Peyer's patch (tissue), 4 donors: Measurements from ENCODE around the gene SGF29. TPM values are rescaled to one million over a fixed set of nuclear protein-coding genes. Genes with fewer than 3 reads are reported as not detected.
"Not testable (repeated sequence)": the region's sequence is repeated elsewhere in the genome, so short reads cannot be mapped to it uniquely, and the experiment has no call there.

Experiments
- DNase-seq, 3 donors: peaks; one replicate each; pipeline ENCODE4 v3.0.0-alpha.2; 2017 to 2019
- H3K27ac ChIP-seq, 4 donors: fragments of 200-600 bp; sonication (generic); one replicate each; pipeline ENCODE4 v1.5.1; 2016 to 2019
- H3K27me3 ChIP-seq, 2 donors: fragments of 200-600 bp; sonication (generic); one replicate each; pipeline ENCODE4 v1.5.1; 2019
- H3K36me3 ChIP-seq, 3 donors: fragments of 200-600 bp; sonication (generic); one replicate each; pipeline ENCODE4 v1.5.1; 2016 to 2019
- H3K4me1 ChIP-seq, 4 donors: fragments of 200-600 bp; sonication (generic); one replicate each; pipeline ENCODE4 v1.5.1; 2016 to 2019
- H3K4me3 ChIP-seq, 4 donors: fragments of 200-600 bp; sonication (generic); 1 replicate in 3 of 4; 2 replicates in 1 of 4; pipeline ENCODE4 v1.5.1; 2016 to 2019; ENCODE audit warnings: mild to moderate bottlenecking in 1 of 4
- H3K9me3 ChIP-seq, 4 donors: fragments of 200-600 bp; sonication (generic); one replicate each; pipeline ENCODE4 v1.5.1; 2016 to 2019; ENCODE audit warnings: mild to moderate bottlenecking in 1 of 4
- POLR2A ChIP-seq, 2 donors: fragments of 450-650 bp; IDR thresholded peaks; one replicate each; pipeline ENCODE4 v1.5.1; 2017; ENCODE audit warnings: antibody characterized with exemption in 2 of 2, mild to moderate bottlenecking in 2 of 2, moderate library complexity in 2 of 2
- total RNA-seq, 4 donors: library from RNA; depleted of rRNA; stranded (reverse); fragments of >200 nt; gene quantifications; one replicate each; pipeline ENCODE4 v1.1.0, GENCODE V29; 2016
- TF ChIP-seq, protein P1 (sequence below), 6 experiments: fragments of 450-650 bp in 4 of 6; fragments of 200-600 bp in 2 of 6; sonication (generic) in 1 of 6; IDR thresholded peaks; one replicate each; pipeline ENCODE4 v1.5.1; 2017 to 2019; ENCODE audit warnings: antibody characterized with exemption in 6 of 6, mild to moderate bottlenecking in 3 of 6, moderate library complexity in 1 of 6

Gene SGF29
- total RNA-seq, 4 donors from 2014 or later = 27.3 to 117 (median 45.6) TPM

DNA sequence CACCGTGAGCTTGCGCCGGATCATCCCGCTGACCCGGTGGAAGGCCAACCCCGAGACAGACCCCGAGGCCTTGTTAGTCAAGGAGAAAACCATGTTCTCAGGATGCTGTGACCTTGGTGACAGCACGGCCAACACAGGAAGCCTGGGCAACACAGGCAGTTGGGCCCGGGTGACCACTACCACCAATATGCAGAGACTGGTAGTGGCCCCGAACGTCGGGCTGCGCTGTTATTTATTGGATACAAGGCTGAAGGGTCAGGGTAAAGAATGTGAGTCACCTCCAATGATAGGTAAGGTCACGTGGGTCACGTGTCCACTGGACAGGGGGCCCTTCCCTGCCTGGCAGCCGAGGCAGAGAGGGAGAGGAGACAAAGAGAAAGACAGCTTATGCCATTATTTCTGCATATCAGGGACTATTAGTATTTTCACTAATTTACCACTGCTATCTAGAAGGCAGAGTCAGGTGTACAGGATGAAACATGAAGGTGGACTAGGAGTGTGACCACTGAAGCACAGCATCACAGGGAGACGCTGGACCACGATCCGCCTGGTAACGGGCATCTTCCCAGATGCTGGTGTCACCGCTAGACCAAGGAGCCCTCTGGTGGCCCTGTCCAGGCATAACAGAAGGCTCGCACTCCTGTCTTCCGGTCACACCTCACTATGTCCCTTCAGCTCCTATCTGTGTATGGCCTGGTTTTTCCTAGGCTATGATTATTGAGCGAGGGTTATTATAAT is 61.9 kb downstream of the SGF29 start:
- TF ChIP-seq, protein P1, sequence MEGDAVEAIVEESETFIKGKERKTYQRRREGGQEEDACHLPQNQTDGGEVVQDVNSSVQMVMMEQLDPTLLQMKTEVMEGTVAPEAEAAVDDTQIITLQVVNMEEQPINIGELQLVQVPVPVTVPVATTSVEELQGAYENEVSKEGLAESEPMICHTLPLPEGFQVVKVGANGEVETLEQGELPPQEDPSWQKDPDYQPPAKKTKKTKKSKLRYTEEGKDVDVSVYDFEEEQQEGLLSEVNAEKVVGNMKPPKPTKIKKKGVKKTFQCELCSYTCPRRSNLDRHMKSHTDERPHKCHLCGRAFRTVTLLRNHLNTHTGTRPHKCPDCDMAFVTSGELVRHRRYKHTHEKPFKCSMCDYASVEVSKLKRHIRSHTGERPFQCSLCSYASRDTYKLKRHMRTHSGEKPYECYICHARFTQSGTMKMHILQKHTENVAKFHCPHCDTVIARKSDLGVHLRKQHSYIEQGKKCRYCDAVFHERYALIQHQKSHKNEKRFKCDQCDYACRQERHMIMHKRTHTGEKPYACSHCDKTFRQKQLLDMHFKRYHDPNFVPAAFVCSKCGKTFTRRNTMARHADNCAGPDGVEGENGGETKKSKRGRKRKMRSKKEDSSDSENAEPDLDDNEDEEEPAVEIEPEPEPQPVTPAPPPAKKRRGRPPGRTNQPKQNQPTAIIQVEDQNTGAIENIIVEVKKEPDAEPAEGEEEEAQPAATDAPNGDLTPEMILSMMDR (IDR thresholded peaks at IDR 0.05) = peak; percentile 29 to 85 (median 72)
- H3K4me3 ChIP-seq, H3K36me3 ChIP-seq, H3K27me3 ChIP-seq, H3K4me1 ChIP-seq, H3K27ac ChIP-seq, H3K9me3 ChIP-seq: not testable (repeated sequence)
- DNase-seq = peak in 2 of 3 donors; percentile 67 to 85

DNA sequence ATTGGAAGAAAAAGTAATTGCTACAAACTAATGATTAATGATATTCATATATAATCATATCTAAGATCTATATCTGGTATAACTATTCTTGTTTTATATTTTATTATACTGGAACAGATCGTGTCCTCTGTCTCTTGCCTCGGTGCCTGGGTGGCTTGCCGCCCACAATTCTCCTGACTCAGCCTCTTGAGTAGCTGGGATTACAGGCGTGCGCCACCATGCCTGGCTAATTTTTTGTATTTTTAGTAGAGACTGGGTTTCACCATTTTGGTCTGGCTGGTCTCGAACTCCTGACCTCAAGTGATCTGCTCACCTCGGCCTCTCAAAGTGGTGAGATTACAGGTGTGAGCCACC is 62.5 kb downstream of the SGF29 start:
- not testable (repeated sequence) for H3K27me3 ChIP-seq, H3K4me3 ChIP-seq, H3K27ac ChIP-seq, H3K9me3 ChIP-seq, H3K36me3 ChIP-seq, H3K4me1 ChIP-seq, DNase-seq

DNA sequence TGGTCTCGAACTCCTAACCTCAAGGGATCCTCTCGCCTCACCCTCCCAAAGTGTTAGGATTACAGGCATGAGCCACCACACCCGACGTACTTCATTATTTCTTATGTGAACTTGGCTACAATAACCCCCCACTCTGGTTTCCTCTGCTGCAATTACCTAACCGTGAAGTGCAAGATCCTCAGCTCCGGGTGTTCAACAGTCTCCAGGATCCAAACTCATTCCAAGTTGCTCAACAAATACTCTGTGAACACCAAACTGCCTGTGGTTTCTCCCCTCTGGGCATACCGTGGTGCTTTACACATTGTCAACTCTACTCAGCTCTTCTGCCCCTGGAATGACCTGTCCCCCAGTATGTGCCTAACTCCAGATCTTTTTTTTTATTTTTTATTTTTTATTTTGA is 62.9 kb downstream of the SGF29 start:
- H3K36me3 ChIP-seq = no peaks in the 10 kb centered on the region
- DNase-seq = no peak
- H3K27ac ChIP-seq = no peak overlapping the region
- peaks cover 0 to 2% (median 0%) of the 10 kb centered on the region in 4 donors for H3K4me1 ChIP-seq
- no peaks in the 10 kb centered on the region for H3K9me3 ChIP-seq
- TF ChIP-seq POLR2A (IDR thresholded peaks at IDR 0.05) = no peak
- TF ChIP-seq, protein P1 (IDR thresholded peaks at IDR 0.05) = no peak
- no peak overlapping the region for H3K4me3 ChIP-seq
- H3K27me3 ChIP-seq = no peaks in the 10 kb centered on the region

DNA sequence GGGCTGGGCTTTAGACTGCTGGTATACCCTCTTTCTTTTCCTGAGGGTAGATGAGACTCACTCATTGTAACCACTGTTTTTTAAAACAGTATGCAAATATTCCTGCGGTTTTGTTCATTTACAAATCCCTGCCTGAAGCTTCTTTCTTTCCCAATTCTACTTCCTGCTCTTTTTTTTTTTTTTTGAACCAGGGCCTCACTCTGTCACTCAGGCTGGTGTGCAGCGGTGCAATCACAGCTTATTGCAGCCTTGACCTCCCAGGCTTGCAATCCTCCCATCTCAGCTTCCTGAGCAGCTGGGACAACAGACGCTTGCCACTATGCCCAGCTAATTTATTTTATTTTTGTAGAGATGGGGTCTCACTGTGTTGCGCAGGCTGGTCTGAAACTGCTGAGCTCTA is 64.2 kb downstream of the SGF29 start:
- no peak overlapping the region for H3K4me3 ChIP-seq
- TF ChIP-seq POLR2A (IDR thresholded peaks at IDR 0.05) = no peak
- TF ChIP-seq, protein P1 (IDR thresholded peaks at IDR 0.05) = no peak

DNA sequence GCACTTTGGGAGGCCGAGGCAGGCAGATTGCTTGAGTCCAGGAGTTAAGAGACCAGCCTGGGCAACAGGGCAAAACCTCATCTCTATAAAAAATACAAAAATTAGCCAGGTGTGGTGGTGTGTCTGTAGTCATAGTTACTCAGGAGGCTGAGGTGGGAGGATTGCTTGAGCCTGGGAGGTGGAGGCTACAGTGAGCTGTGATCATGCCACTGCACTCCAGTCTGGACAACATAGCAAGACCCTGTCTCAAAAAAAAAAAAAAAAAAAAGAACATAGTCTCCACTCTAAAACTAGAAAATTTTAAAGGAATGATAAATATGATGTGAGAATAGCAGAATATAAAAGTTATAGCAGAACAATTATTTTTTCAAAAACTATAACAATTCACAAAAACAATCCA is 66.6 kb downstream of the SGF29 start:
- not testable (repeated sequence) for H3K9me3 ChIP-seq, H3K27ac ChIP-seq, H3K36me3 ChIP-seq, H3K4me3 ChIP-seq, H3K27me3 ChIP-seq, DNase-seq
- peaks cover 0 to 23% (median 4%) of the 10 kb centered on the region in 4 donors for H3K4me1 ChIP-seq

More for the DNA sequence above, 64.2 kb downstream of the SGF29 start:
- Histone ChIP-seq H3K36me3 (no peaks in the 10 kb centered on the region), H3K4me1 (peaks cover 0 to 12% (median 2%) of the 10 kb centered on the region in 4 donors), H3K27me3 (no peaks in the 10 kb centered on the region), H3K27ac (no peak overlapping the region), H3K9me3 (no peaks in the 10 kb centered on the region)
- DNase-seq = no peak

DNA sequence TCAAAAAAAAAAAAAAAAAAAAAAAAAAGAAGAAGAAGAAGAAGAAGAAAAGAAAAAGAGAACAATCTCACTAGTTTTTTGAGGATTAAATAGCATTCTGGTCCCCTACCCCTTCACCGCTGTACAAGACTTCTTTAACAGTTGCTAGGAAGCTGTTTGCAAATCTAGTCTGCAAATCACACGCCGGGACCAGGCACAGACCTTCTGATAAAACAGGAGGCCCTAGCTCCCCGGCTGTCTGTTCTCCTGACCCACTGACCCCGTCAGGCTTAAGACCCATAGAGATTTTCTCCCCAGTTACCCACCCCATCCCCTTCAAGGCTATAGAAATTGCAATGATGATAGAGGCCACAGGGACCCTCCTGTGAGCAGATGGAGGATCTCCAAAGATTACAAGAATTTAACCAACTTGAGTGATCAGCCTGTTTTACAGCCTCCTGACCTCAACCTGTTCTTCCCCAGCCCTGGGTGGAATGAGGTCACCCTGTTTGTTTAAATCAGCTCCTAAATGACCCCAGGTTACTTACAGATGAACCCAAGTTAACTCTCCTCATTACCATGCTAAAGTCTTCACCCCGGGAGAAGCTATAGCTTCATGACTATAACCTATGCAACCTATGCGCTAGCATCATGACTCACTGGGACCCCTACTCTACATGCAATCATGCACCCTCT is 67.9 kb downstream of the SGF29 start:
- Histone ChIP-seq H3K27ac (no peak overlapping the region), H3K27me3 (no peaks in the 10 kb centered on the region), H3K4me1 (peaks cover 0 to 23% (median 4%) of the 10 kb centered on the region in 4 donors), H3K36me3 (no peaks in the 10 kb centered on the region), H3K9me3 (no peaks in the 10 kb centered on the region), H3K4me3 (no peak overlapping the region)
- DNase-seq = no peak
- no peak for TF ChIP-seq POLR2A (IDR thresholded peaks at IDR 0.05)
- TF ChIP-seq, protein P1 (IDR thresholded peaks at IDR 0.05) = no peak

DNA sequence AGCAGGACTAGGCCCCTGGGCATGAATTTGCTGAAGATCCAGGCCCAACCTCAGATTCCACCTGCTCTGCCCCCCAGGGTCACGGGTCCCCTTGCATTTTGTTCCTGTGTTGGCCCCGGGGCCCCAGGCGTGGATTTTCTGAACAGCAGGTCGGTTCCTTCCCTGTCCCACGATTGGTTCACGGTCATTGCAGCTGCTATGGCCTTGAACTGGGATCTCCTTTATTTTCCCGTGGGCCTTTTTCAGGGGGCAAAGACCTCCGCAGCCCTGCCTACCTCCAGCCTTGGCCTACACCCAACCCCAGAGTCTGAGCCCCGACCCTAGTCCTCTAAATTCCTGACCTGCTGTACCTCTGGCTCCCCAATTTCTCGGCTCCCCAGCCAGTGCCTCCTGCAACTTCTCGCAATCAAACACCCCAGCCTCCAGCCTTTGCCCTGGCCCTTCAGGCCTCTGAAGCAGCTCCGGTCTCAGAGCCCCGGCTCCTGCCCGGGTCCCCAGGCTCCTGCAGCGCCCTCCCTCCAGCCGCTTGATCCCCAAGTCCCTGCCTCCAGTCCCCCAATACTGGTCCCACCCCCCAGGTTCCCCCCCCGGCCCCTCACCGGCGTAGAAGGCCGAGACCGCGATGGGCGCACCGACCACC is 68.9 kb downstream of the SGF29 start:
- not testable (repeated sequence) for H3K27me3 ChIP-seq, DNase-seq, H3K36me3 ChIP-seq, H3K9me3 ChIP-seq
- peaks cover 0 to 23% (median 4%) of the 10 kb centered on the region in 4 donors for H3K4me1 ChIP-seq
- H3K27ac ChIP-seq = peak overlapping the region in 2 of 4 donors; percentile 39 to 55
- H3K4me3 ChIP-seq = peak overlapping the region; percentile 38 to 75 (median 70)
